ENCODE results near the gene CYP27A1.

DNA sequence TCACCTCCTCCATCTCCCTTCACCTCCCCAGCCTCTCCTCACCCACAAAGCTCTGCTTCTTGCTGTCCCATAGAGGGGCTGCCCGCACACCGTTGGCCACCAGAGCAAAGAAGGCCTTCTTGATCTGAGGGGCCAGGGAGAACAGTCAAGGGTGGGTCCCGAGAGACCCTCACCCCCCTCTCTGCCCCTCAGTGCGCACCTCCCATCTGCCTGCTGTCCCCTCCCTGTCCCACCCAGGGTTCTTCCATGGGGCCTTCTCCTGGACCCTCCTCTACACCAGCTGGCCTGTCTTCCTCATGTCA, 46.5 kb downstream of the CYP27A1 start:
- TF ChIP-seq, protein P1, sequence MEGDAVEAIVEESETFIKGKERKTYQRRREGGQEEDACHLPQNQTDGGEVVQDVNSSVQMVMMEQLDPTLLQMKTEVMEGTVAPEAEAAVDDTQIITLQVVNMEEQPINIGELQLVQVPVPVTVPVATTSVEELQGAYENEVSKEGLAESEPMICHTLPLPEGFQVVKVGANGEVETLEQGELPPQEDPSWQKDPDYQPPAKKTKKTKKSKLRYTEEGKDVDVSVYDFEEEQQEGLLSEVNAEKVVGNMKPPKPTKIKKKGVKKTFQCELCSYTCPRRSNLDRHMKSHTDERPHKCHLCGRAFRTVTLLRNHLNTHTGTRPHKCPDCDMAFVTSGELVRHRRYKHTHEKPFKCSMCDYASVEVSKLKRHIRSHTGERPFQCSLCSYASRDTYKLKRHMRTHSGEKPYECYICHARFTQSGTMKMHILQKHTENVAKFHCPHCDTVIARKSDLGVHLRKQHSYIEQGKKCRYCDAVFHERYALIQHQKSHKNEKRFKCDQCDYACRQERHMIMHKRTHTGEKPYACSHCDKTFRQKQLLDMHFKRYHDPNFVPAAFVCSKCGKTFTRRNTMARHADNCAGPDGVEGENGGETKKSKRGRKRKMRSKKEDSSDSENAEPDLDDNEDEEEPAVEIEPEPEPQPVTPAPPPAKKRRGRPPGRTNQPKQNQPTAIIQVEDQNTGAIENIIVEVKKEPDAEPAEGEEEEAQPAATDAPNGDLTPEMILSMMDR (IDR thresholded peaks at IDR 0.05) = no peak
- TF ChIP-seq EZH2 (IDR thresholded peaks at IDR 0.05) = no peak
- TF ChIP-seq EZH2phosphoT487 (IDR thresholded peaks at IDR 0.05) = no peak

Measured in neural progenitor cell (in vitro differentiated cells).